SU-DHL-6 (cell line): ENCODE data around the gene HECW1.

Experiments used
- H2AFZ ChIP-seq: fragments of 200-600 bp; sonication (generic); 2 replicates; pipeline ENCODE4 v1.6.1; 2014; ENCODE audit warnings: low read depth, mild to moderate bottlenecking, moderate library complexity, mixed read lengths, antibody characterized with exemption, low read length; ENCODE audit not compliant: severe bottlenecking
- H3F3A ChIP-seq: fragments of 200-600 bp; shearing (Covaris generic); 2 replicates; pipeline ENCODE4 v1.6.0; 2016; ENCODE audit warnings: antibody characterized with exemption, mild to moderate bottlenecking; ENCODE audit not compliant: insufficient read depth
- H3K27ac ChIP-seq: fragments of 200-600 bp; sonication (generic); 2 replicates; pipeline ENCODE4 v1.5.1; 2016; ENCODE audit warnings: low read depth, mild to moderate bottlenecking, low read length, moderate library complexity, mixed read lengths
- H3K27me3 ChIP-seq: fragments of 200-600 bp; sonication (generic), shearing (Covaris generic); 2 replicates; pipeline ENCODE4 v1.6.0; 2014; ENCODE audit warnings: mild to moderate bottlenecking, low read length
- H3K36me3 ChIP-seq: fragments of 200-600 bp; sonication (generic); 2 replicates; pipeline ENCODE4 v1.6.1; 2014; ENCODE audit warnings: mild to moderate bottlenecking, low read length, mixed read lengths
- H3K4me2 ChIP-seq: fragments of 300-600, 200-600 bp; shearing (Covaris generic), sonication (generic); 2 replicates; pipeline ENCODE4 v1.6.0; 2014; ENCODE audit warnings: low read length, low read depth, mild to moderate bottlenecking; ENCODE audit not compliant: poor library complexity, severe bottlenecking
- H3K4me3 ChIP-seq: fragments of 200-600 bp; sonication (generic); 2 replicates; pipeline ENCODE4 v1.5.1; 2014; ENCODE audit warnings: antibody characterized with exemption, low read length, mild to moderate bottlenecking, mixed read lengths; ENCODE audit not compliant: insufficient read depth, poor library complexity, severe bottlenecking
- H3K79me2 ChIP-seq: fragments of 200-600 bp; sonication (generic); 2 replicates; pipeline ENCODE4 v1.6.1; 2014; ENCODE audit warnings: mild to moderate bottlenecking, low read length, moderate library complexity; ENCODE audit not compliant: insufficient read depth
- H3K9ac ChIP-seq: fragments of 200-600 bp; sonication (generic); 2 replicates; pipeline ENCODE4 v1.7.0; 2014; ENCODE audit warnings: mild to moderate bottlenecking, low read length
- H3K9me2 ChIP-seq: fragments of 200-600 bp; sonication (generic); replicated peaks from 2 replicates; pipeline ENCODE4 v1.6.1; 2014; ENCODE audit warnings: low read length; ENCODE audit not compliant: insufficient read depth
- H3K9me3 ChIP-seq: fragments of 200-600 bp; sonication (generic); 2 replicates; pipeline ENCODE4 v1.6.1; 2014; ENCODE audit warnings: low read length, mixed read lengths; ENCODE audit not compliant: insufficient read depth
- H4K20me1 ChIP-seq: fragments of 200-600 bp; sonication (generic); 2 replicates; pipeline ENCODE4 v1.6.1; 2014; ENCODE audit warnings: low read depth, mild to moderate bottlenecking, antibody characterized with exemption, low read length, moderate library complexity, mixed read lengths
- EZH2phosphoT487 ChIP-seq: fragments of 200-600 bp; sonication (generic), shearing (Covaris generic); conservative IDR thresholded peaks from 2 replicates; pipeline ENCODE4 v1.6.1; 2018; ENCODE audit warnings: mild to moderate bottlenecking, antibody characterized with exemption, low read length, moderate library complexity, mixed read lengths
- TF ChIP-seq, protein P1 (sequence below): fragments of 200-600 bp; sonication (generic); IDR thresholded peaks from one replicate; pipeline ENCODE4 v1.5.1; 2017; ENCODE audit warnings: antibody characterized with exemption, mild to moderate bottlenecking, low read length, moderate library complexity; ENCODE audit not compliant: insufficient read depth, poor library complexity, severe bottlenecking

HECW1 gene

DNA sequence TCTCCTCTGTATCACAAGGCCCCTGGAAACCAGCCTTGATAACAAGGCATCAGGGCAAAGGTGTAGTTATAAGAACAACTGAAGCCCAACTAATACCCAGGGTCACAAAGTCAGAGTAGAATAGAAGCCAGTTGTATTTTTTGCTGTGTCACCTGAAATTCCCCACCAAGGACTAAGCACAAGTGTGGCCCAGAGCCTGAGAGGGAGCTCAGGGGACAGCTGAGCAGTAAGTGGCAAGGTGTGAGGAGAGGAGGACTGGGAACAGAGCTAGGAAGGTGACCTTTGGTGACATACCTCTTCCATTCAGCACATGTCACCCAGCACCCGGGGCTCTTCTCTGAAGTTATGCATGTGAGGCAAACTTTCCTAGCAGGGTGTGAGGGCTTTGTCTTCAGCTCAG lies 179.9 kb downstream of the HECW1 start:
- Histone ChIP-seq H3K27ac (no peak overlapping the region), H3K27me3 (no peaks in the 10 kb centered on the region), H3K4me2 (no peak overlapping the region), H3F3A (no peaks in the 10 kb centered on the region), H3K79me2 (no peaks in the 10 kb centered on the region), H3K9ac (no peak overlapping the region), H2AFZ (no peak overlapping the region), H4K20me1 (no peaks in the 10 kb centered on the region), H3K9me3 (peaks cover 14% of the 10 kb centered on the region; the same call in 1 of the 2 replicates), H3K36me3 (no peaks in the 10 kb centered on the region), H3K9me2 (no peaks in the 10 kb centered on the region), H3K4me3 (no peak overlapping the region)
- TF ChIP-seq, protein P1, sequence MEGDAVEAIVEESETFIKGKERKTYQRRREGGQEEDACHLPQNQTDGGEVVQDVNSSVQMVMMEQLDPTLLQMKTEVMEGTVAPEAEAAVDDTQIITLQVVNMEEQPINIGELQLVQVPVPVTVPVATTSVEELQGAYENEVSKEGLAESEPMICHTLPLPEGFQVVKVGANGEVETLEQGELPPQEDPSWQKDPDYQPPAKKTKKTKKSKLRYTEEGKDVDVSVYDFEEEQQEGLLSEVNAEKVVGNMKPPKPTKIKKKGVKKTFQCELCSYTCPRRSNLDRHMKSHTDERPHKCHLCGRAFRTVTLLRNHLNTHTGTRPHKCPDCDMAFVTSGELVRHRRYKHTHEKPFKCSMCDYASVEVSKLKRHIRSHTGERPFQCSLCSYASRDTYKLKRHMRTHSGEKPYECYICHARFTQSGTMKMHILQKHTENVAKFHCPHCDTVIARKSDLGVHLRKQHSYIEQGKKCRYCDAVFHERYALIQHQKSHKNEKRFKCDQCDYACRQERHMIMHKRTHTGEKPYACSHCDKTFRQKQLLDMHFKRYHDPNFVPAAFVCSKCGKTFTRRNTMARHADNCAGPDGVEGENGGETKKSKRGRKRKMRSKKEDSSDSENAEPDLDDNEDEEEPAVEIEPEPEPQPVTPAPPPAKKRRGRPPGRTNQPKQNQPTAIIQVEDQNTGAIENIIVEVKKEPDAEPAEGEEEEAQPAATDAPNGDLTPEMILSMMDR: no peak
- TF ChIP-seq EZH2phosphoT487: no peak

DNA sequence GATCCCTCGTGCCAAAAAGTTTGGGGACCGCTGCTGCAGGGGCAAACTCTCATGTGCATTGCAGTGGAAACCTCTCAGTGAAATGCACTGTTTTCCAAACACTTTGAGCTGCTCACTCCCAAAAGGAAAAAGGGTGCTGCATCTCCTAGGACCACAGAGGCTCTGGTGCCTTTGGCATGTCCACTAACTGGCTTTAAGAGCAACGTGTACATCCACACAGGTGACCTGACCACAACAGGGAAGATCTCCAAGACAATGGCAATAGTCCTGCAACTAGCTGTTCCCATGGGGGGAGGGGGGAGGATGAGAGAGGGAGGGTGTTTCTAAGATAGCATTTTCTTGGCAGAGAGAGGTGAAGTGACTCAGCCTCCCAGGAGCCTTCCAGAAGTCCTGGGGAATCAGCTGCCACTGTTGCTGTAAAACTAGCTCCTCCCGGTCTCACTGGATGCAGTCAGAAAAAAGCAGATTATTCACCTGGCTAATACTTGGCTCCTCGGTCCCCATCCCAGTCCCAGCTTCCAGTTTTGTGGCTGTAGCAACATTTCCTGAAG lies 181.7 kb downstream of the HECW1 start:
- Histone ChIP-seq H3K79me2 (no peaks in the 10 kb centered on the region), H3K4me3 (no peak overlapping the region), H3K9me2 (no peaks in the 10 kb centered on the region), H3K4me2 (no peak overlapping the region), H3K27ac (no peak overlapping the region), H3K27me3 (no peaks in the 10 kb centered on the region), H3K36me3 (no peaks in the 10 kb centered on the region), H3F3A (no peaks in the 10 kb centered on the region), H3K9ac (no peak overlapping the region), H3K9me3 (peaks cover 14% of the 10 kb centered on the region; the same call in 1 of the 2 replicates), H2AFZ (no peak overlapping the region), H4K20me1 (no peaks in the 10 kb centered on the region)
- TF ChIP-seq, protein P1: no peak
- no peak for TF ChIP-seq EZH2phosphoT487

DNA sequence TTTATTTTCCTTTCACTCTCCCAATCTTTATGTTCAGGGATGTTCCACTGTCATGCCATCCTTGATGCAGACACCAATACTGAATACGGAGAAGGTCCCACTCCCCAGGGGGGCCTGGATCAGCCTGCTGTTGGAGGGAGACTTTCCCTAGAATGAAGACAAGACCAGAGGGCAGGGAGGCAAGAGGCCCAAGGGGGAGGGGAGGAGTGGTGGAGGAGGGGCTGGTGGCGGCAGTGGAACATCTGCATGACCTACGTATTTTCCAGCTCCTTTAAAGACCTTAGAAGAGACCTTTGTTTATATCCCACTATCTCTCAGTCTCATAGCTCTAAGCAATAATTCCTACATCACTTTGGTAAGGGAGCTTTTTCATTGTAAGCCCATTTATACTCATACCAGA lies 183.0 kb downstream of the HECW1 start:
- H3K27me3 ChIP-seq: no peaks in the 10 kb centered on the region
- TF ChIP-seq, protein P1: no peak
- no peak for TF ChIP-seq EZH2phosphoT487
- no peaks in the 10 kb centered on the region for H3K36me3 ChIP-seq
- no peak overlapping the region for H3K4me2 ChIP-seq
- H3K9me2 ChIP-seq: no peaks in the 10 kb centered on the region
- H3K79me2 ChIP-seq: no peaks in the 10 kb centered on the region
- H3K9me3 ChIP-seq: peaks cover 14% of the 10 kb centered on the region; the same call in 1 of the 2 replicates
- H3K27ac ChIP-seq: no peak overlapping the region
- no peaks in the 10 kb centered on the region for H3F3A ChIP-seq
- H3K4me3 ChIP-seq: no peak overlapping the region
- H3K9ac ChIP-seq: no peak overlapping the region
- H2AFZ ChIP-seq: no peak overlapping the region
- no peaks in the 10 kb centered on the region for H4K20me1 ChIP-seq
